Measurements from ENCODE around the gene ST6GAL1.

ST6GAL1 gene

GRCh38 chr3:187024536-187025226 lies 94.4 kb downstream of the ST6GAL1 start:
- no peak for DNase-seq

- peak; percentile 51 for DNase-seq
Observed at GRCh38 chr3:187025254-187025655, 94.9 kb downstream of the ST6GAL1 start.

GRCh38 chr3:187025656-187026316 lies 95.5 kb downstream of the ST6GAL1 start:
- peak; percentile 76 for DNase-seq

GRCh38 chr3:187026317-187026670 lies 96.0 kb downstream of the ST6GAL1 start:
- DNase-seq: no peak

- no peak for DNase-seq
Observed at GRCh38 chr3:187027531-187028278, 97.4 kb downstream of the ST6GAL1 start.

GRCh38 chr3:187031934-187032333 lies 101.6 kb downstream of the ST6GAL1 start:
- DNase-seq: no peak

- no peak for DNase-seq
Observed at GRCh38 chr3:187036394-187036793, 106.1 kb downstream of the ST6GAL1 start.

- DNase-seq: no peak
Observed at GRCh38 chr3:187039100-187039722, 108.9 kb downstream of the ST6GAL1 start.

- DNase-seq: no peak
Observed at GRCh38 chr3:187039723-187040414, 109.5 kb downstream of the ST6GAL1 start.

- DNase-seq: no peak
Observed at GRCh38 chr3:187040516-187041361, 110.4 kb downstream of the ST6GAL1 start.

- DNase-seq: peak; percentile 78
Observed at GRCh38 chr3:187041362-187042307, 111.3 kb downstream of the ST6GAL1 start.

GRCh38 chr3:187042346-187042745 lies 112.0 kb downstream of the ST6GAL1 start:
- no peak for DNase-seq

GRCh38 chr3:187042874-187043458 lies 112.6 kb downstream of the ST6GAL1 start:
- no peak for DNase-seq

GRCh38 chr3:187044206-187044605 lies 113.9 kb downstream of the ST6GAL1 start:
- peak; percentile 57 for DNase-seq

- no peak for DNase-seq
Observed at GRCh38 chr3:187044867-187045552, 114.7 kb downstream of the ST6GAL1 start.

GRCh38 chr3:187046033-187046432 lies 115.7 kb downstream of the ST6GAL1 start:
- DNase-seq: no peak

GRCh38 chr3:187049462-187050101 lies 119.3 kb downstream of the ST6GAL1 start:
- DNase-seq: no peak

- no peak for DNase-seq
Observed at GRCh38 chr3:187051066-187051465, 120.7 kb downstream of the ST6GAL1 start.

GRCh38 chr3:187051724-187052366 lies 121.5 kb downstream of the ST6GAL1 start:
- no peak for DNase-seq
